Type B pancreatic cell (in vitro differentiated cells): Measurements from ENCODE around the gene PSMC2. TPM values are rescaled to one million over a fixed set of nuclear protein-coding genes. Genes with fewer than 3 reads are reported as not detected.
"Not testable (repeated sequence)": the region's sequence is repeated elsewhere in the genome, so short reads cannot be mapped to it uniquely, and the experiment has no call there.

Source experiments
- DNase-seq: peaks from one replicate; pipeline ENCODE4 v3.0.0; 2021; ENCODE audit warnings: mixed read lengths; ENCODE audit not compliant: unreplicated experiment; ENCODE audit errors: extremely low spot score
- H3K27ac Mint-ChIP-seq: 2 replicates; pipeline ENCODE4 v1.8.0; 2021; ENCODE audit warnings: mild to moderate bottlenecking, mixed read lengths
- H3K27me3 Mint-ChIP-seq: 2 replicates; pipeline ENCODE4 v1.8.0; 2021; ENCODE audit warnings: mixed read lengths
- H3K36me3 Mint-ChIP-seq: 2 replicates; pipeline ENCODE4 v1.8.0; 2021; ENCODE audit warnings: mixed read lengths
- H3K4me1 Mint-ChIP-seq: one replicate; pipeline ENCODE4 v1.8.0; 2021; ENCODE audit warnings: mixed read lengths; ENCODE audit not compliant: unreplicated experiment
- H3K4me3 Mint-ChIP-seq: 2 replicates; pipeline ENCODE4 v1.8.0; 2021; ENCODE audit warnings: mild to moderate bottlenecking, mixed read lengths
- H3K9me3 Mint-ChIP-seq: 2 replicates; pipeline ENCODE4 v1.8.0; 2021; ENCODE audit warnings: mixed read lengths
- CTCF ChIP-seq: fragments of 200-600 bp; sonication (generic); conservative IDR thresholded peaks from 2 replicates; pipeline ENCODE4 v1.5.0; 2021; ENCODE audit warnings: antibody characterized with exemption, mild to moderate bottlenecking
- total RNA-seq: library from RNA; stranded (reverse); gene quantifications from 2 replicates; pipeline ENCODE4 v1.2.1, GENCODE V29; 2021; ENCODE audit warnings: low replicate concordance

PSMC2 gene
- total RNA-seq, 1 donor from 2014 or later: 109 TPM

GRCh38 chr7:103396471-103396870 lies 49.0 kb downstream of the PSMC2 start:
- Mint-ChIP-seq H3K27ac (no peak overlapping the region), H3K4me3 (no peak overlapping the region), H3K36me3 (no peaks in the 10 kb centered on the region), H3K4me1 (no peaks in the 10 kb centered on the region), H3K27me3 (peaks cover 6% of the 10 kb centered on the region), H3K9me3 (no peaks in the 10 kb centered on the region)
- no peak for TF ChIP-seq CTCF
- DNase-seq: no peak

DNA sequence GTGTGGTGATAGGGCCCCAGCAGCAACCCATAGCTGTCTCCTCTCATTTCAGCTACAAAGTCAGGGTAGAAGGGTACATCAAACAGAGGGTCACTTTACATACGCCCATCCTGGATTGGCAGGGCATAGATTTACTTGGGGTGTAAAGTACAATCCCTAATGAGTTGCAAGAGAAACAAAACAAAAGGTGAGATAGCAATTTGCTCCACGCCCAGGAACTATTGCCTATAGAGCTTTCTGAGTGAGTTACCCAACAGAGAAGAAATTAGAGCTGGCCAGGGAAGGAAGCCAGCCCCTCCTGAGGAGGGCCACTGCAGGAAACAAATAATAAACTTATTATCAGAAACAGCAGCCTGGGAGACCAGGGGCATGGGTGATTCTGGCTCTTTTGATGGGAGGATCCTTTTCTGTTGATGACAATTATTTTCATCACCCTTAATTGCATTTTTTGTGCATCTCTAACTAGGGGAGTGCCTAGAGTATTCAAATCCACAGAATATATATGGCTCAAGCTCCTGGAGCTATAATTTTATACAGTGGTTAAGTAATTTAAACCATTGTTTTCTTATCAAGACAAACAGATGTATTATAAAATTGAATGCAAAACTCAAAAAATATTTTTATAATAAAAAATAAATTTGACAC lies 51.2 kb downstream of the PSMC2 start:
- Mint-ChIP-seq H3K4me3 (no peak overlapping the region), H3K27ac (no peak overlapping the region)
- DNase-seq: no peak

GRCh38 chr7:103399687-103400086 lies 52.2 kb downstream of the PSMC2 start:
- DNase-seq, H3K4me3 Mint-ChIP-seq, H3K4me1 Mint-ChIP-seq, H3K9me3 Mint-ChIP-seq, H3K27ac Mint-ChIP-seq, H3K36me3 Mint-ChIP-seq: not testable (repeated sequence)
- peaks cover 21% of the 10 kb centered on the region for H3K27me3 Mint-ChIP-seq

More for the DNA sequence above, 51.2 kb downstream of the PSMC2 start:
- no peaks in the 10 kb centered on the region for H3K36me3 Mint-ChIP-seq
- H3K27me3 Mint-ChIP-seq: peaks cover 15% of the 10 kb centered on the region
- no peak for TF ChIP-seq CTCF
- H3K4me1 Mint-ChIP-seq: no peaks in the 10 kb centered on the region
- H3K9me3 Mint-ChIP-seq: no peaks in the 10 kb centered on the region

- H3K27ac Mint-ChIP-seq, DNase-seq, H3K4me3 Mint-ChIP-seq, H3K4me1 Mint-ChIP-seq, H3K36me3 Mint-ChIP-seq, H3K9me3 Mint-ChIP-seq: not testable (repeated sequence)
- H3K27me3 Mint-ChIP-seq: peaks cover 40% of the 10 kb centered on the region
Measured at GRCh38 chr7:103405789-103406613, 58.6 kb downstream of the PSMC2 start.

- Mint-ChIP-seq H3K4me3 (no peak overlapping the region), H3K4me1 (no peaks in the 10 kb centered on the region), H3K9me3 (no peaks in the 10 kb centered on the region), H3K36me3 (no peaks in the 10 kb centered on the region), H3K27ac (no peak overlapping the region), H3K27me3 (peaks cover 39% of the 10 kb centered on the region)
- no peak for TF ChIP-seq CTCF
- no peak for DNase-seq
Measured at GRCh38 chr7:103412151-103412550, 64.7 kb downstream of the PSMC2 start.

GRCh38 chr7:103413407-103413806 lies 66.0 kb downstream of the PSMC2 start:
- DNase-seq: no peak
- no peak overlapping the region for H3K27ac Mint-ChIP-seq
- no peak for TF ChIP-seq CTCF
- no peak overlapping the region for H3K4me3 Mint-ChIP-seq
- no peaks in the 10 kb centered on the region for H3K36me3 Mint-ChIP-seq
- no peaks in the 10 kb centered on the region for H3K4me1 Mint-ChIP-seq
- H3K27me3 Mint-ChIP-seq: peaks cover 41% of the 10 kb centered on the region
- no peaks in the 10 kb centered on the region for H3K9me3 Mint-ChIP-seq
